ENCODE data around the gene TPSB2.

The TPSB2 gene

DNA sequence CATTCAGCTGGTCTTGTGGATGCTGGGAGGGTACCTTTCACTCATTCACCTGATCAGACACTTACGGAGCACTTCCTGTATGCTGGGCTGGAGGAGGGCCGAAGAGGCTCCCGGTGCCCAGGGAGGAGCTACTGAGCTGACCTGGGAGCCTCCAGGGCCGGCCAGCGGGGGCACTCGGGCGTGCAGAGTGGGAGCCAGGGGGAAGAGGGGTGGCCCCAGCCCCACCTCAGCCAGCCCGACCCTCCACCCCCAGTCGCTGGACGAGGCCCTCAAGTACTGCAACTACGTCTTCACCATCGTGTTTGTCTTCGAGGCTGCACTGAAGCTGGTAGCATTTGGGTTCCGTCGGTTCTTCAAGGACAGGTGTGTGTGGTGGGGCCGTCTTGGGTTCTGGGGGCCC, 15.3 kb downstream of the TPSB2 start:
- ChIA-PET CTCF (interaction anchor here (0.5 to 1.1 kb wide), 2 partner anchors 158 to 278 kb away, joined by 3 to 8 read pairs; no protein-coding TSS in a partner anchor), POLR2A (no interaction called here)
- Histone ChIP-seq H3K36me3 (ENCODE audit: control insufficient read depth in 2 of 2, insufficient read depth in 1 of 2, low read length in 2 of 2) (peaks cover 0 to 19% of the 10 kb centered on the region in 2 experiments; a peak in 1 of 3 replicates), H3K4me3 (ENCODE audit: low read depth, low read length) (no peak overlapping the region), H3K4me1 (ENCODE audit: control insufficient read depth, insufficient read depth, low read length) (no peaks in the 10 kb centered on the region), H3K27ac (ENCODE audit: extremely low read depth, low read depth, low read length) (no peak overlapping the region), H3K9me3 (ENCODE audit: control insufficient read depth, insufficient read depth, low read depth, low read length) (no peaks in the 10 kb centered on the region)
- TF ChIP-seq ZNF324 (tag by site-specific recombination; IDR thresholded peaks at IDR 0.05) = no peak
- no peak for TF ChIP-seq GLI2 (tag by site-specific recombination; IDR thresholded peaks at IDR 0.05; ENCODE audit: borderline replicate concordance, low read depth)
- TF ChIP-seq ZNF514 (tag by site-specific recombination; IDR thresholded peaks at IDR 0.05) = no peak
- no peak for TF ChIP-seq ZBTB8A (tag by site-specific recombination; IDR thresholded peaks at IDR 0.05)
- TF ChIP-seq ZNF549 (tag by site-specific recombination; IDR thresholded peaks at IDR 0.05) = no peak
- no peak for TF ChIP-seq HOXA7 (CRISPR knock-in tag; IDR thresholded peaks at IDR 0.05; ENCODE audit: borderline replicate concordance)
- TF ChIP-seq ZNF48 (tag by site-specific recombination; IDR thresholded peaks at IDR 0.05) = no peak
- TF ChIP-seq ZNF24 (tag by site-specific recombination; IDR thresholded peaks at IDR 0.05) = no peak
- TF ChIP-seq ZNF776 (tag by site-specific recombination; IDR thresholded peaks at IDR 0.05; ENCODE audit: borderline replicate concordance) = no peak
- TF ChIP-seq ZNF791 (tag by site-specific recombination; IDR thresholded peaks at IDR 0.05) = no peak
- TF ChIP-seq GLI4 (tag by site-specific recombination; IDR thresholded peaks at IDR 0.05) = no peak

DNA sequence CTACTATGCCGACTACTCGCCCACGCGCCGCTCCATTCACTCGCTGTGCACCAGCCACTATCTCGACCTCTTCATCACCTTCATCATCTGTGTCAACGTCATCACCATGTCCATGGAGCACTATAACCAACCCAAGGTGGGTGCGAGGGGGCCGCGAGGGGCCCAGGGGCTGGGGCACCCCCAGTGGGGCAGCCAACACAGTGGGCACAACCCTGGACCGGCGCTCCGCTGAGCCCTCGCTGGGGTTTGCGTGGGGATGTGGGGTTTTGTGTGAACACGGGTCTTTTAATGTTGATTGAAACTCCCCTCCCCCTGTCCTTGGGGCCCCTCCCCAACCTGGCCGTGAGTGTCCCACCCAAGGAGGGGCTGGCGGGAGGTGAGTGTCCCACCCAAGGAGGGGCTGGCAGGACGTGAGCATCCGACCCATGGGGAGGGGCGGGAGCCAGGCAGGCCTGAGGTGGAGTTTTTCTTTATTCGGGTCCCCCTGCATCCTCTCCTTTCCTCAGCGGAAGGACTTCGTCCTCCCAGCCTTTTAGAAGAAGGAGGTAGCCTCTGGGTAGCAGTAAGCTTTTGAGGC, 16.1 kb downstream of the TPSB2 start:
- Histone ChIP-seq H3K4me3 (ENCODE audit: low read depth, low read length) (no peak overlapping the region), H3K36me3 (ENCODE audit: control insufficient read depth in 2 of 2, insufficient read depth in 1 of 2, low read length in 2 of 2) (peaks cover 0 to 24% of the 10 kb centered on the region in 2 experiments; a peak in 1 of 3 replicates), H3K9me3 (ENCODE audit: control insufficient read depth, insufficient read depth, low read depth, low read length) (no peaks in the 10 kb centered on the region), H3K4me1 (ENCODE audit: control insufficient read depth, insufficient read depth, low read length) (no peaks in the 10 kb centered on the region), H3K27ac (ENCODE audit: extremely low read depth, low read depth, low read length) (no peak overlapping the region)
- TF ChIP-seq, protein P1, sequence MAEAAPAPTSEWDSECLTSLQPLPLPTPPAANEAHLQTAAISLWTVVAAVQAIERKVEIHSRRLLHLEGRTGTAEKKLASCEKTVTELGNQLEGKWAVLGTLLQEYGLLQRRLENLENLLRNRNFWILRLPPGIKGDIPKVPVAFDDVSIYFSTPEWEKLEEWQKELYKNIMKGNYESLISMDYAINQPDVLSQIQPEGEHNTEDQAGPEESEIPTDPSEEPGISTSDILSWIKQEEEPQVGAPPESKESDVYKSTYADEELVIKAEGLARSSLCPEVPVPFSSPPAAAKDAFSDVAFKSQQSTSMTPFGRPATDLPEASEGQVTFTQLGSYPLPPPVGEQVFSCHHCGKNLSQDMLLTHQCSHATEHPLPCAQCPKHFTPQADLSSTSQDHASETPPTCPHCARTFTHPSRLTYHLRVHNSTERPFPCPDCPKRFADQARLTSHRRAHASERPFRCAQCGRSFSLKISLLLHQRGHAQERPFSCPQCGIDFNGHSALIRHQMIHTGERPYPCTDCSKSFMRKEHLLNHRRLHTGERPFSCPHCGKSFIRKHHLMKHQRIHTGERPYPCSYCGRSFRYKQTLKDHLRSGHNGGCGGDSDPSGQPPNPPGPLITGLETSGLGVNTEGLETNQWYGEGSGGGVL (tag by site-specific recombination; IDR thresholded peaks at IDR 0.05) = no peak
- TF ChIP-seq ZNF658 (tag by site-specific recombination; IDR thresholded peaks at IDR 0.05) (no peak), KLF1 (tag by site-specific recombination; IDR thresholded peaks at IDR 0.05) (peak; percentile 96), SP2 (tag by site-specific recombination; IDR thresholded peaks at IDR 0.05) (peak; percentile 25; the same call in 1 of the 2 replicates)
- POLR2A ChIA-PET = no interaction called here
- CTCF ChIA-PET = interaction anchor here (0.5 to 1.1 kb wide), 2 partner anchors 157 to 277 kb away, joined by 3 to 8 read pairs; no protein-coding TSS in a partner anchor

DNA sequence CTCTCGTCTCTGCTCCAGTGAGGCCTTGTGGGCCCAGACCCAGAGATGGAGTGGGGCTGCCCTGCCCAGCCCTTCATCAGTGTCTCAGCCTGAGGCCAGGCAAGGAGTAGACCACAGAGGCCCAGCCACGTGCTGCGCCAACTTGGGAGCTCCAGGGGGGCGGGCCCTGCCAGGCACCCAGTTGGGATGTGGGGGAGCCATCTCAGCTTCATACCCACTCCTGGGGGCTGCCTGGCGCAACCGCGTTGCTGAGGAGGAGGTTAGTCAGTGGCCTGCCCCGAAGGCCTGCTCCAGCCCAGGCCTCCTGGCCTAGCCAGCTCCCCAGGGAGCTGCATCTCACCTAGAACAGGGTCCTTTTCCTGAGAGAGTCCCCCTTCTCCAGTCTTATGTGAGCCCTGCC, 16.8 kb downstream of the TPSB2 start:
- Histone ChIP-seq H3K4me1 (ENCODE audit: control insufficient read depth, insufficient read depth, low read length) (no peaks in the 10 kb centered on the region), H3K27ac (ENCODE audit: extremely low read depth, low read depth, low read length) (no peak overlapping the region), H3K36me3 (ENCODE audit: control insufficient read depth in 2 of 2, insufficient read depth in 1 of 2, low read length in 2 of 2) (peaks cover 0 to 24% of the 10 kb centered on the region in 2 experiments; a peak in 1 of 3 replicates), H3K9me3 (ENCODE audit: control insufficient read depth, insufficient read depth, low read depth, low read length) (no peaks in the 10 kb centered on the region), H3K4me3 (ENCODE audit: low read depth, low read length) (no peak overlapping the region)
- POLR2A ChIA-PET = no interaction called here
- CTCF ChIA-PET = no interaction called here
- TF ChIP-seq, protein P2, sequence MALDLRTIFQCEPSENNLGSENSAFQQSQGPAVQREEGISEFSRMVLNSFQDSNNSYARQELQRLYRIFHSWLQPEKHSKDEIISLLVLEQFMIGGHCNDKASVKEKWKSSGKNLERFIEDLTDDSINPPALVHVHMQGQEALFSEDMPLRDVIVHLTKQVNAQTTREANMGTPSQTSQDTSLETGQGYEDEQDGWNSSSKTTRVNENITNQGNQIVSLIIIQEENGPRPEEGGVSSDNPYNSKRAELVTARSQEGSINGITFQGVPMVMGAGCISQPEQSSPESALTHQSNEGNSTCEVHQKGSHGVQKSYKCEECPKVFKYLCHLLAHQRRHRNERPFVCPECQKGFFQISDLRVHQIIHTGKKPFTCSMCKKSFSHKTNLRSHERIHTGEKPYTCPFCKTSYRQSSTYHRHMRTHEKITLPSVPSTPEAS (tag by site-specific recombination; IDR thresholded peaks at IDR 0.05) = no peak
- no peak for TF ChIP-seq ZNF560 (tag by site-specific recombination; IDR thresholded peaks at IDR 0.05; ENCODE audit: borderline replicate concordance)
- TF ChIP-seq, protein P3, sequence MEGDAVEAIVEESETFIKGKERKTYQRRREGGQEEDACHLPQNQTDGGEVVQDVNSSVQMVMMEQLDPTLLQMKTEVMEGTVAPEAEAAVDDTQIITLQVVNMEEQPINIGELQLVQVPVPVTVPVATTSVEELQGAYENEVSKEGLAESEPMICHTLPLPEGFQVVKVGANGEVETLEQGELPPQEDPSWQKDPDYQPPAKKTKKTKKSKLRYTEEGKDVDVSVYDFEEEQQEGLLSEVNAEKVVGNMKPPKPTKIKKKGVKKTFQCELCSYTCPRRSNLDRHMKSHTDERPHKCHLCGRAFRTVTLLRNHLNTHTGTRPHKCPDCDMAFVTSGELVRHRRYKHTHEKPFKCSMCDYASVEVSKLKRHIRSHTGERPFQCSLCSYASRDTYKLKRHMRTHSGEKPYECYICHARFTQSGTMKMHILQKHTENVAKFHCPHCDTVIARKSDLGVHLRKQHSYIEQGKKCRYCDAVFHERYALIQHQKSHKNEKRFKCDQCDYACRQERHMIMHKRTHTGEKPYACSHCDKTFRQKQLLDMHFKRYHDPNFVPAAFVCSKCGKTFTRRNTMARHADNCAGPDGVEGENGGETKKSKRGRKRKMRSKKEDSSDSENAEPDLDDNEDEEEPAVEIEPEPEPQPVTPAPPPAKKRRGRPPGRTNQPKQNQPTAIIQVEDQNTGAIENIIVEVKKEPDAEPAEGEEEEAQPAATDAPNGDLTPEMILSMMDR (tag by site-specific recombination; IDR thresholded peaks at IDR 0.05) = no peak
- TF ChIP-seq ZNF529 (tag by site-specific recombination; IDR thresholded peaks at IDR 0.05; ENCODE audit: insufficient replicate concordance) = no peak
- no peak for TF ChIP-seq ZBTB8A (tag by site-specific recombination; IDR thresholded peaks at IDR 0.05)
- TF ChIP-seq ZNF335 (tag by site-specific recombination; conservative IDR thresholded peaks at IDR 0.05) = no peak
